ENCODE data around the gene ERMARD.

ERMARD gene

DNA sequence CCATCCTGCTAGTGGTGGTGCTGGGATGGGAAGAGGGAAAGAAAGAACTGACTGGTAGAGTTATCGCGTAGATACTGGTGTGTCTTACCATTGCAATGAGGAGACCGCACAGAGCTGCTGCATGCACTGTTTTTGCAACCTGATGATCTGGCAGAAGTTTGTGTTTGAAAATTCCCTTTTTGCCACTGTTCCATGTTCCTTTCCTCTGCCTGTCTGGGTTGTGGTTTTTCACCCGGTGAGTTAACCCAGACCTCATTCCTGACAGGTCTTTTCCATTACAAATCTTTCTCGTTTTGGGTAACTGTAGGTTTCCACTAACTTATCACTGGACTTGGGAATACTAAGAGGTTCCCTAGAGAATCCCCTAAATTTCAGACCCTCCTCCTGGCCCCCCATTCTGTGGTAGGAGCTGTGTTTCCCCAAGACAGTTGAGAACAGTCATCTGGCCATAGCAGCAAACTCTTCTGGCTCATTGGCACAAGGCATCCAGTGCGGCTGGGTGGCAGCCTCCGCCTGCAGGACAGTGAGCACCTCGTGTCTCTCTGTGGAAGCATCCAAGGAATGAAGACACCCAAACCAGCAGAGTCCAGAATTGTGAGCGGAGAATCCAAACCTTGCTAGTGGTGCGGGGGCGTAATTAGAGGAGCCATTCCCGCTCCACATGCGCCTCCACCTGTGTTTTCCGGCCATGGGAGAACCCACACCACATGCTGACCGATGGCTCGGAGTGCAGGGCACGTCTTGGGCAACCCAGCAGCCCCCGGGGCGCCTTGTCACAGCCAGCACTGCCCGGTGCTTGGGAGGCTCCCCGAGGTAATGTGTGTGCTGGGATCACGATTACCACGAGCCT lies 32.8 kb downstream of the ERMARD start:
- DNase-seq = no peak

DNA sequence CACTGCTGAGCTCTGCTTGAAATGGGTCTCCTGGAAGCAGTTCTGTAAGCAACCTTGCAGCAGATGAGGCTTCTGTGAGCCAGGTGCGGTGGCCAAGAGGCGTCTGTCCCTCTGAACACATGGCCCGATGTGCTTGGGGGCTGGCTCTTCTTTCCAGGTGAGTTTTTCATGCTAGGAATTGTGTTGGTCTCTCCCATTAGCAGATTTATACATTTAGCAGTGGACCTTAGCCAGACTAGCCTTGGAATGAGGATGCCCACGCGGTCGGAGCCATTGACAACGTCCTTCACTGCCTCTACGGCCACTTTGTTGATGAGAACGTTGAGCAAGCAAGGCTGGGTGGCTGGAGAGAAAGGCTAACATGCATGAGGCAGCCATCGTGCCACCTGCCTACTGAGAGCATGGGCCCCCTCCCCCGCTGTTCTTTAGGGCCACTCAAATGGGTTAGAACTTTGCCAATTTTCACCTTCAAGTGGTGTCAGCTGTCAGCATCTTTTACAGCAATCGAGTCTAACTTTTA lies 33.5 kb downstream of the ERMARD start:
- no peak for DNase-seq

DNA sequence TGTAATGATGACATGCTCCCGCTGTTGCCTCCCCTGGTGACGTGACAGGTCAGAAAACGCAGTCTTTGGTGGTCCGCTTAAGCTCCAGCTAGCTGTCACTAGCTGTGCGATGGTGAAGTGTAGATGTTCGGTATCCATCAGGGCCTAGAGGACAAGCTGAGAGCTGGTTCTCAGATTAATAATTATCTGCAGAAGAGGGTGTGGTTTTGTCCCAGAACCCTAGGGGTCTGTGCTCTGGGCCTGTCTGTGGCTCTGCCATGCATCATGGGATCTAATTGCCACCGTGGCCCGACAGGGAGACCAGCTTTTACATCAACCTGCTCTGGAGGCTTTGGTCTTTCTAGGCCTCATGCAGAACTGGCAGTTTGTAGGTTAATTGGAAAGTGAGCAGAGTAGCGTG lies 34.1 kb downstream of the ERMARD start:
- no peak for DNase-seq

DNA sequence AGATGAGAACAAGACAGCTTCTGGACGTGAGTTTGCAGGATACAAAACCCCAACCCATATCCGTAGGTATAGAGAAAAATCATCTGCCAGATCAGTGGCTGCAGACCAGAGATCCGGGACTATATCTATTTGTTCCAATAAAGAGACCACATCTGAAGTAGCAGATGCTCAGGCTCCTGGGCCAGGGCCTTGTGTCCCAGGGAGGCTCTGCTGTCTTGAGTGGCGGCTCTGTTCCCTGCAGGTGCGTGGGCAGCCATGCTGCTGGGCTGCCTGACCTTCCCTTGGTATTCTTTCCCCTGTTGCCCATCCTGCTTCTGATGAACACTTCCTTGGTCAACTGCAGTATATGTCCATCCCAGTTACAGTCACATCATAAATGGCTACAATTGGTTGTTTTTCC lies 34.9 kb downstream of the ERMARD start:
- no peak for DNase-seq

DNA sequence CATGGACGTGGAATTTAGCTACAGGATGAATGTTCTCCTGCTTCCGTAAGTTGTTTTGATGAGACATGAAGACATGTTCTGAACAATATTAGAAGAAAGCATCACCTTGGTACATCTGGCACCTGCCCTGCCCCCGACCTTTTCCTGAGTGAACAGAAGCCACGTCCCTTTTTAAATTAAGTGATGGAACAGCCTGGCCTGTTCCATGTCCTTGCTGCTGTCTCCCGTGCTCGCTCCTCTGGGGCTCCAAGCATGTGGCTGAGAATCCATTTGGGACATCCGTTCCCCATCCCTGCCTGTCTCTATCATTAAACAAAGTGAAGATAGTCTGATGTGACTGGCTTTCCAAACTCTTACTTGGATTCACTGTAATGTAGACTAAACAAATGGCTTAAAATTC lies 36.4 kb downstream of the ERMARD start:
- DNase-seq = no peak

DNA sequence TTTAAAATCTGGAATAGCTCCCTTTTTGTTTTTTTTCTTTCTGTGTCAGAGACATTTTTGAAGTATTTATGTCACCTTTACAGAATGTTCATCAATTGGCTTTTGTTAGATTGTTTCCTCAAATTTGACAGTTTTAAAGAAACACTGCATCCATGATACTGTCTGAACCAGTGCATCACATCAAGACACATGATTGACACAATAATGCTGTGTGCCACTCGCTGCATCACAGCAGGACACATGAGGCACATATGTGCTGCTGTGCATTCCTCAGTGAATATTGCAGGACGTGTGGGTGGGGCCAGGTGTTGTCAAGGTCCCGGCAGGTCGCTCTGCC lies 37.4 kb downstream of the ERMARD start:
- no peak for DNase-seq

DNA sequence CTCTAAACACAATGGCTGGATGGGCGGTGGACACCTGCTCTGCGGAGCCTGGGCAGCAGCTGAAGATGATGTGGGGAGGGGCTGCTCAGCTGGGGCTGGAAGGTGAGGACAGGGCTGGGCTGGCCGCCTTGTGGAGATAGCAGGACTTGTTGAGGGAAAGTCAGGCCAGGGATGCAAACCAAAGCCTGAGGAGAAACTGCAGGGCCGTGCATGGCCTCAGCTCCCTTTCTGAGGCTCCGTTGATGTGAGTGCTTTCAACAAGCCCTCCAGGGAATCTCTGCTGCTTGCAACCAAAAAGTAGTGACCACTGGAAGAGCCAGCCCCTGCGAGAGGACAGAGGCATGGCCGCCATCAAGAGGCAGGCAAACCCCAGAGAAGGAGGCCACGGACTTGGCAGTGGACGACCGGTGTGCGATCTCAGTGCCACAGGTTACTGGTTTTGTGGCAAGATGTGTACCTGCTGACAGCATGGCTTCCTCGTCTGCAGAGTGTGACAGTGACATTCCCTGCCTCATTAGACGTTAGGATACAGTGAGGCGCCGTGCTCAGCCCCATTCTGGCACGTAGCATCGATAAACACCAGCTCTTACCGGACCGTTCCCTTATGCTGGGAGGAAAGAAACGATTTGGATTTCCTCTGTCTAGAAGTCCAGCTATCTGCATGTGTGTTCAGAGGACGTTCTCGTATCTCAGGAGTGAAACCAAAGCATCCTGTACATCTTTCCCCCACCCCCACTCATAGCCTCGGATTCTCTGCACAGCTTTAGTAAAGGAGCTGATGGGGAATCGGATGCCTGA lies 37.9 kb downstream of the ERMARD start:
- DNase-seq = no peak

DNA sequence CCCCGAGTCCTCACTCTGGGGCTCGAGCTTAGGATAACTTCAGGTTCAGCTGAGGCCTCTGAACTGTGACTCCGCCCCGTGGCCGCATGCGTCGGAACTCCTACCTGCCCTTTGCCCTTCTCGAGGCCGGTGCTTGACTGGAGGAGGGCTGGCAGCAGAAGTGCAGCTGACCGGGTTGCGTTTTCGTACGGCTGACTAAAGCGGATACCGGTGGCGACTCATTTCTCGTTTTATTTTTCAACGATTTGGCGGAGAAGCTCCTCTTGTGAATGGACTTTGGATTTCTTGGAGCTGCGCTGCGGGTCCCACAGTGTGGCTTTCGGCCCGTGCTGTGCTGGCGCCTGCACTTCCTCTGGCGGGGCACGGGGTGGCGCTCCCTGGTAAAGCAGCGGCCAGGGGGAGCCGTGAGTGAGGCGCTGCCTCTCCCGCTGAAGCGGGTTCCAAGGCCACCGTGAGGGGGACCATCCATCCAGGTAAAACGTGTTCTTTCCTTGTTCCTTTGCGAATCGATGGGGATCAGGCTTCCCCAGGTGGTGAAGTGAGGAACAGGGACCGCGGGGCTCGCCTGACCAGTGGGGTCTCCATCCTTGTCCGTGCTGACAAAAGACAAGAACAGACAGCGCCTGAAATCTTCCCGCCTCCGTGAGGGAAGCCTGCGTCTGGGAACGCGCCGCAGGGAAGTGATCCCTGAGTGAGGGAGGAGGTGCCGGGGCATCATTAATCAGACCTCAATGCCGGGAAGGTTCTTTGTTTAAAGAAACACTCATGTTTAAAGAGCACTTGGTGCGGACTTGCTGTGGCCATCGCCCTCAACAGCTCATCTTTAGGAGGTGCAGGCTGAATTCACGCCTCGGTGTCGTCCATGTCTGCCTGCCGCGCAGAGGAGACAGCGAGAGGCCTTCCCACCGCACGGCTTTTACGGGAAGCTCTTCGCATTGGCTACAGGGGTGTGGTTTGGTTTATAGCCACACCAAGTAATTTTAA lies 38.8 kb downstream of the ERMARD start:
- no peak for DNase-seq

DNA sequence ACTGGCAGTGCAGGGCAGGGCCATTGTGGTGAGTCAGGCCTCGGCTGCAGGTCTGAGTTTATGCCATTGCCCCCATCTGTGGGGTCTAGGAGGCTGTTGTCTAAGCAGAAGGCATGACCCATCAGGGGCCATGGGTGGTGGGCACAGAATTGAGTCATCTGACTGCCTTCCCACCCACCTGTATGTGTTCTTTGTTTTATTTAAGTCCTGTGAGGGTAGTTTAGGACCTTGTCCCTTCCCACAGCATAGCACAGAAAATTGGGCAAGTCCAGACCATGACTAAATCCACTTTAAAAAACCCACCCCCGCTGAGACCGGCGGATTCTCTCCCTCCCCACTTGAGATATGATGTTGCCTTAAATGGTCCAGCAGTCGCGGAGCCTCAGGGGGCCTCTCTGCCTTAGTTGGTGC lies 40.3 kb downstream of the ERMARD start:
- no peak for DNase-seq

DNA sequence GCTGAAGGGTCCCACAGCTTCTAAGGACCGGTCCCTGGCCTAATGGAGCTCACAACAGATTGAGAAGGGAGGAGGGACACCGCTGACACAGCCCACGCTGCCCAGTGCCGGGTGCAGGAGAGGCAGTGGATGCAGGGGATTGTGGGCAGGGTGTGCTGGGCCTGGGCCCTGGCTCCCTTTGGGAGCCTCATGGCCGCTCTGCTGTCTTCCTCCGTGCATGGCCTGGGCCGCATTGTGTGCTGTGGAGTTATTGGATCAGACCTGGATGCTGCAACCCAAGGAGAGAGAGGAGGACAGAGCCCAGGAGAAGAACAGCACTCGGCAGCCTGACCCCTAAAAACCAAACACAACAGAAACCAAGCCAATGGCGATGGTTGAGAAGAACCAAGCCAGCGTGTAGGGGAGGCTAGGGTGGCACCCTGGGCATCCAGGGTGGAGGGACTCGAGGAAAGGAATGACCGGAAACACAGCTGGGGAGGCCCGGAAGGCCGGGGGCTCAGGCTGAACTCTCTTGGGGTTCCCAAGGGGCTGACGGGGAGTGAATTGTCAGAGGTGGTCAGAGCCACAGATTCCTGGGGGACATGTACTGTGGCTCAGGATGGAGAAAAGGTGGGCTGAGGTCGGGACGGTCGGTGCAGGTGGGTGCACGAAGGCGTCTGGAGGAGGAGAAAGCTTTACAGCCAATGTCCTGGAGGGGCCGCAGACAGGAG lies 41.0 kb downstream of the ERMARD start:
- no peak for DNase-seq

DNA sequence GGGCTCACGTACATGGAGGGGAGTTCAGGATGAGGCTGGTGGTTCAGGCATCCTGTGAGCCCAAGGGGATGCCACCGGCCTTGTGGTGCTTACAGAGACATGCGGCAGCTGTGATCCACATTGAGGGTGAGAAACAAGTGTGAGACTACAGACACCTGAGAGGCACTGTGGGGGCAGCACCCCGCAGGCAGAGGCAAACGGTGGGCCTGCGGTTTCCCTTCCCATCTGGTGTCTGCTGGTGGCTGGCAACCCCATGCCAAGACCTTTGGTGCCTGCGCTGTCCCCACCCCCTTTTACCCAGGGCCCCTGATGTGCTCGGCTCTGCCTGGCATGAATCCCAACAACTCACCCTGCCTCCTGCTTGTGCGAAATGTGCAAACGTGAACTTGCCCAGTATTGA lies 42.0 kb downstream of the ERMARD start:
- DNase-seq = no peak

DNA sequence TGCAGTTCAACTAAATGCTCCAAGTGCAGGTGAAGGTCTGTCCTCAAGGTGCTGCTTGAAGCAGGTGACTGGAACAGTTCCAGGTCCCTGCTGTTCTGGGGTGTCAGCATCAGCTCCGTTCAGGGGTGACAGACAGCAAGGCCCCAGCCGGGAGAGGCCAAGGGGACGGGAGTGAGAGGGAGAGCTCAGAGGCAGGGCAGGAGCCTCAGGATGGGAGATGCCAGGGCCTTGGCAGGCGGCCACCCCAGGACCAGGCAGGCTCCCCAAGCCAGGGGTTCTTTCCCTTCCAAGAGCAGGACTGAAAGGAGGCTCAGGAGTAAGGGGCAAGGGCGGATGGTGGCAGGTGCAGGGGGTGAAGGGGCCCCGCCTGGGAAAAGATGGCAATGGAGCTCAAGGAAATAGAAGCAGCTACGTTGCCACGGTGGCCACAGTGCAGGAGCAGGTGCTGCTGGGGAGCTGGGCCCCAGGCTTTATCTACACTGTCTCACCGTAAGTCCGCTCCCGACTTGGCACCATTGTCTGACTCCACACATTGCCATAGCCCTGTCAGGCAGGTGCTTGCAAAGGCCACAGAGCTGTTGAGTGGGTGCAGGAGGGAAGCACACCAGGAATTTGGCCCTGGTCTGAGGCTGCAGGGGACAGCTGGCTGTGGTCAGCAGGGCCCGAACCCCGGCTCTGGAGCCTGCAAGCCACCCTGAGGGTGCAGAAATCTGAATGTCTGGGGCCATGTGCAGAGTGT lies 43.1 kb downstream of the ERMARD start:
- no peak for DNase-seq

DNA sequence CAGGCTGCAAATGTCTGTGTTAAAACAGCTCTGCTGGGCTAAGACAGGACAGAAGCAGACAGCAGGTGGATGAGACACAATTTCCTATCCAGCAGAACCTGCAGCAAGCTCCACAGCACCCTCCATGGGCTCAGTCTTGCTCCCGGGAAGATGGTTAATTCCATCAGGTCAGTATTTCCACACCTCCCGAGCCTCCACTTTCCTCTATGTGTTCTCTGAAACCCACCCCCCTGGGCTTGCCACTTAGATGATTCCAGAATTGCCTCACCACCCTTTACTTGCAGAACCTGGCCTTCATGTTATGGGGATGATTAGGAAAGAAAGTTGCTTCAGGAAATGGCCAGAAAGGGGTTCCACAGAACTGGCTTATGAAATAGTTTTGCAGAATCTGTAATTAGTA lies 43.8 kb downstream of the ERMARD start:
- DNase-seq = no peak

DNA sequence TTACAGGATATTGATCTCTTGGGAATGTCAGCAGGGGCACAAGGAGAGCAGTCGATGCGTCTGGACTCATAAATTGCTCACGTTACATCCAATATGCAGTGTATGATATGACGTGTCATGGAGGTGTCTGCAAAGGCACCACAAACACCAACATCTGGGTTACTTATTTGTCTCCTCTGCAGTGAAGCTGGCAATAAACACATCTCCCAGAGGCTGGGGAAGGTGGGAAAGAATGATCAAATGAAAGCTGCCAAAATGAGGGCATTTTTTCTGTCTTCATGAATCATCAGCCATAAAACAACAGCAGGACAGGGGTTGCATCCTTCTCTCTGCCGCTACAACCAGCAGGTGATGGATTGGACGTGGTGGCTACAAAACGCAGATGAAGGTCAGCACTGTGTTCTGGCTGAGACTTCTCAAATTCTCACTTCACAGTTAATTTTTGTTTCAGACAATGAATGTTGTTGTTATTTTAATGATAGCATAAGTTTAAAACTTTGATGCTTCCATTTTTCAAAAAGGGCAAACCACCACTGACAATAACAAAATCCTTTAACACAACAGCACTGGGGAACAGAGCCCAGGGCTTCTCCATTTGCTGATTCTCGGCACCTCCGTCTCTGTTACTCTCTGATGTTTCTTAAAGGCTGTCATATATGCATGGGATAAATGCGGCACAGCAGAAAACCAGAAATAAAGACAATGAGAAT lies 47.5 kb downstream of the ERMARD start:
- DNase-seq = no peak

DNA sequence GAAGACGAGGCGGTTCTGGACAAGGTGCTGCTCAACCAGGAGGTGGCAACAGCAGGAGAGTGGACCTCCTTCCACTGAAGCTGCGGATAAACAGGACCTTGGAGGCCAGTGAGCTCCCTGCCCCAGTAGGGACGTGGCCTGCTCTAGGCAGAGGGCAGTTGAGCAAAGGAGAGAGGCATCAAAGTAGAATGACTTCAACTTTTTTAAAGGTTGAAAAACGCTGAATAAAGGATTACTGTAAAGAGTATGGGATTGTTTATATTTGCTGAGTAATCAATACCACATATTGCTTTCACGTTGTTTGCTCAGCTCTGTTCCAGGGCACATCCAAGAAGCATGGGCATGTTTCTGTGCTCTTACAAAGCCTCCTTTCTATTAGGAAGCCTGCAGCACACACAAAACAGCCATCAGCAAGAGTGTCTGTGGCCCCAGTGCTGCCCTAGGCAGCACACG lies 48.1 kb downstream of the ERMARD start:
- DNase-seq = no peak

DNA sequence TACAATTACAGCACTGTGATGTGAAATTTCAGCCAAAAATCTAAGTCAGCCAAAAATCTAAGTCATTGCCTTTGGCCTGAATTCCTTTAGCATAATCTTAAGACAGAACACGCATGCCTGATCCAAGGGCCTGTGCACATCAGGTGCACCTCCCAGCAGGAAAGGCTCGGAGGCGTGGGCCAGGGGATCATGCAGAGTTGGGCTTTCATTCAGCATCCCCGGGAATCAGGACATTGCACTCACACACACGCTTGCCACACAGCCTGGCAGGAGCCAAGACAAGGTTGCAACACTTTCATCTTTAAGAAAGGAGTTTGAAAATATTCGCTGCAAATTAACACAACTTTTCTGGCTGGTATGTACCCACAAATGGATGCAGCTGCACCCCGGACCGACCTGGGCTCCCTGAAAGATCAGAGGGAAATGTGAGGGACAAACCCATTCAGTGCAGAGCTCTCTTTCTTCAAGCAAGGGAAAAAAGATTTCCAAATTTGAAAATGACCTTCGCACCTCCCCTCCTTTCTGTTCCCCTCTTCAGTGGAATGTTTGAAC lies 48.8 kb downstream of the ERMARD start:
- no peak for DNase-seq

DNA sequence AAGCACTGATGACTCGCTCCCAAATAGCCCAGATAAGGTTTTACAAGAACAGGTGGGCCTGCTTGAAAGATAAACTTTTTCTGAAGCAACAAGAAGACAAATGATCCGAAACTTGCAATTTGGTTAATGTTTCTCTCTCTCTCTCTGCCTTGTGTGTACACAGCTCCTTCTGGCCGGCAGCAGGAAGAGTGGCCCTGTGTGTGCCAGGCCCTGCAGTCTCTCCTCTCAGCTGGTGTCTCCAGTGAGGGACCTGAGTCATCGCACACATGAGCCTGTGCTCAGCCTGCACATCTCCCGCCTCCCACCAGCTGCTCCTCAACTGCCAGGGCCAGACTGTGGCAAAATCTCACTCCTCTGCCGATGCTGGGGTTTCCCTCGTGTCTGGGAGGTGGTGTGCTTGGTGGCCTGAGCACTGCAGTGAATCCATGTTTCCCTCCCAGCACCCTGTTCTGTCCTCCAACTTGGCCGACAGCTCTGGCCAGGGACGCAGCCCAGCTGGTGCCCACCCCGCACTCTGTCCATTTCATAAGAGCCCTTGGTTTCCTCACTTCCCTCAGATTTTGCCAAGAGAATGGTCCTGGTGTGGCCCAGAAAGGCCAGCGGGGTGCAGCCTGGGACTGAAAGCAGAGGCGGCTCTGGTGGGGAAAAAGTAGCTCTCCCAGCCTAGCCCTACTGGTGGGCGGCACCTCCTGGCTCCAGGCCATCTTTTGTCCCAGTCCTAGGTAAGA lies 49.4 kb downstream of the ERMARD start:
- DNase-seq = no peak

DNA sequence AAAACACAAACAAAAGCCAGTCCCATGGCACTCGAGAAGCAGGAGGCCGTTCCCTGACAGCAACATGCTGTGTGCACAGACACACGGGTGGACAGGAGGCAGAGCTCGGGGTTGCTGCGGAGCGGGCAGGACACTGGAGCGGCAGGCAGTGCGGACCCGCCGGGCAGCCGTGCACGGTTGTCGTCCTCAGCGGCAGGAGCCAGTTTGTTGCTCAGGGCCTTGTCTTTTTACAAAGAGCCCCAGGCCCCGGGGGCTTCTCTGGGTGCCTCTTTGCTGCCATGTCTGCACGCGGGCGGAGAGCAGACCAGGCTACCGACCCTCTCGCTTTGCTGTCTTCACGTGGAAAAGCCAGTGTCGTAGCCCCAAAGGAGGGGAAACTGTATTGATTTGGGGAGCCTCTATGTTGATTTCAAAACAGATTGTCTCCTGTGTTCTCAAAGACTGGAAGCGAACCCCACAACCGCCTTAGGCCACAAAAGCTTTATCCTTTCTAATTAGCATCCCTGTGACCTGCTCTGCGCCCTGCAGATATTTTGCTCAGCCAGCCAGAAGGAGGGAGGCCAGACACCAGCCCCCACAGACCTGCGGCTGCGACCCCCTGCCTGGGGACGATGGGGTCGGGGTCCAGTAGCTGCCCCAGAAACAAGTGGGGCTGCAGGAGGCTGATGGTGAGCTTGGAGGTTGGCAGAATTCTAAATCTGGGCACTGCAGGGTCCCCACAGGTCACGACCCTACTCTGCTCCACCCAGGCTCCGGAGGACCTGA lies 50.2 kb downstream of the ERMARD start:
- DNase-seq = no peak

DNA sequence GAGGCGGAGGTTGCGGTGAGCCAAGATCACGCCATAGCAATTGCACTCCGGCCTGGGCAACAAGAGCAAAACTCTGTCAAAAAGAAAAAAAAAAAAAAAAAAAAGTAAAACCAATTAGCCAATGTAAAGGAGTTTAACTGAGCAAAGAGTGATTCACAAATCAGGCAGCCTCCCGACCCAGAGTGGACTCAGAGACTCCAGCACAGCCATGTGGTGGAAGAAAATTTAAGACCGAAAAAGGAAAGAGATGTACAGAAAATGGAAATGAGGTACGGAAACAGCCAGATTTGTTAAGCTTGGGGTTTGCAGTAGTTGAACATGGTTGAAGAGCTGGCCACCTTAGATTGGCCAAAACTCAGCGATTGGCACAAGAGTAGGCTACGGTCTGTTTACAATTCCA lies 51.4 kb downstream of the ERMARD start:
- DNase-seq = no peak
